HG03066 (cell line): ENCODE results near the gene HUNK.

Source experiments
- ATAC-seq: cut with Tn5 transposase; IDR thresholded peaks from one replicate; pipeline ENCODE4 v1.9.1; 2021; ENCODE audit warnings: low read depth; ENCODE audit not compliant: unreplicated experiment

Gene HUNK

GRCh38 chr21:31991356-31992331 is 118.8 kb downstream of the HUNK start:
- no peak for ATAC-seq

- ATAC-seq: no peak
Measured at GRCh38 chr21:31992391-31992790, 119.6 kb downstream of the HUNK start.

DNA sequence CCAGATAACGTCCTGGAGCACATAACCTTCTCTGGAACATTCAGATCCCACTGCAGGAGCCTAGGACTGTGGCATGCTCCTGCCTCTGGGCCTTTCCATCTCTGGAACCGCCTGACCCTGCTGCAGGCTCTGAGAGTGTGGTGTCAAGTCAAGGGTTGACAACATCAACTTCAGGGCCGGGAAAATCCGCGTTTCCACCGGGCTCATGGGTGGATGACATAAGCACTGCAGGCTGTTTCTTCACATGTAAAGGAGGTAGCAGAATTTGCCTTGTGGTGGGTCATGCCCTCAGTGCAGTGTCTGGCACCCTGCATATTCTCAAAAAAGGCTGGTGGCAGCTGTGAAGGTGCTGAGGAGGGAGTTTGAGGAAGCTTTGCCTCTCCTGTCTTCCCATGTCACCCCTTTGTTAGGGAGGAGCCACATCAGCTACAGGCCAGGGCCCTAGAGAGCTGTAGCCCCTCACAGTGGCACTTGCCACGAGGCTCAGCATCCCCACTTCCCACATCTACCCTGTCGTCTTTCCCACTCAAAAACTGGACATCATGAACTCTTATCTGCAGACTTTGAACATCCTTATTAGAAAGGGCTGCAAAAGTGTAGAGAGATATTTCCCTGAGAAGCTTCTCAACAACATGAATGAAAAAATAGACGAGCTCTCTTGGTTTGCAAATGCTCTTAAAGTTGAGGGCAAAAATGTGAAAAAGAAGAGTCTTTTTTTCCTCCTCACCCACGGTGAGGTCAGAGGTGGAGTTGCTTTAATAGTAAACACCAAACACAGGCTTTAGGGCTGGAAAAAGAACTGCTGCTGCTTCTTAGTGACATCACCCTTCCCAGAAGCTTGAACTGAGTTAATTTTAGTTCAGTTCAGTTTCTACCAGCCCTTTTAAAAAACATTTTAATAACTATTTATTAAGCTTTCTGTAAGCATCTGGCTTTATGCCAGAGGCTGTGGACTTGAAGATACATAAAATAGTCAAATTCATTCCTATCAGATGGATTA is 121.3 kb downstream of the HUNK start:
- no peak for ATAC-seq

GRCh38 chr21:31997191-31997590 is 124.4 kb downstream of the HUNK start:
- ATAC-seq: no peak

DNA sequence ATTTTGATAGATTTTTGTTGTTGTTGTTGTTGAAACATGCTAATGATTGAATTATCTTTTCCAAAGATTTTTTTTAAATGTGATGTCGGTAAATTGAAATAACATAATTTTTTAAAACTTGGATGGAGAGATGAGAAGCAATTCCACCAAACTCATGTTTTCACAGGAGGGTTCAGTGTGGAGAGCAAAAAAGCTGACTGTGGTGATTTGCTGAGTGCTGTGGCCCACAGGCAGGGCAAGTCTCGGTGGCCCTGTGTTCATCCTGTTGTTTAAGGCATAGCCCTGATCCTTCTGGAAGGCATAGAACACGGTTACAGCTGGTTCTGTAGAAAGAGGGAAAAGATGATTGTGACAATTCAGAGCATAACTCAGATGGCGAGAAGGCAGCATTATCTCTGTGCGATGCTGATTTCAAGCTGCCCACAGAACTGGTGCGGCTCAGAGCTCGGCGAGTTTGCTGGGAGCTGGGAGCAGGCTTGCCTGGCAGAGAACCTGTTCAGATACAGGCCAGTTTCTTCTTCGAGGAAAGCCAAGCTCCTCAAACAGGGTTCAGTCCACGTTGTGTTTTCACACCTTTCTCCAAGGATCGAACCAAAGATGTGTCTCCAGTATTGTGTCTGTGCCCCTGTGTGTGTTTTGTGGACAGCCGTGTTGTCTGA is 127.1 kb downstream of the HUNK start:
- ATAC-seq: no peak

GRCh38 chr21:32001390-32001789 is 128.6 kb downstream of the HUNK start:
- ATAC-seq: no peak

GRCh38 chr21:32003411-32003810 is 130.6 kb downstream of the HUNK start:
- ATAC-seq: no peak

GRCh38 chr21:32004291-32004690 is 131.5 kb downstream of the HUNK start:
- no peak for ATAC-seq

DNA sequence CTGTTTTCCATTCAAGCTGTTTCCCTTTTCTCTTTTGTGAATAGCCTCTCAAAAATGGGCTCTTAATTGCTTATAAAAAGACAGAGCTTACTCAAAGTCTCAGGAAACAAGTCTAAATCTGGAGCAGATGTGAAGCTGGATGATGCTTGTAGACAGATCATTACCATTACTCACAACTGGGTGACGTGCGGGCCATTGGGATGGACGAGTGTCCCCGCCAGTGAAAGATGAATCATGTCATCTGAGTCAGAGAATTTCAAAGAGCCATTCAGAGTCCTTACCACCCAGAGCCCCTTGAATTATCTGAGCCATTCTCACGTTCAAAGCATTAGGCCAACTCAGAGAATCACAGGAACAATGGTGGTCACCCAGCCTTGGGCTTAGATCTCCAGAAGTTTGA is 134.6 kb downstream of the HUNK start:
- no peak for ATAC-seq

- no peak for ATAC-seq
Measured at GRCh38 chr21:32008714-32009113, 135.9 kb downstream of the HUNK start.

- no peak for ATAC-seq
Measured at GRCh38 chr21:32009263-32009662, 136.4 kb downstream of the HUNK start.

DNA sequence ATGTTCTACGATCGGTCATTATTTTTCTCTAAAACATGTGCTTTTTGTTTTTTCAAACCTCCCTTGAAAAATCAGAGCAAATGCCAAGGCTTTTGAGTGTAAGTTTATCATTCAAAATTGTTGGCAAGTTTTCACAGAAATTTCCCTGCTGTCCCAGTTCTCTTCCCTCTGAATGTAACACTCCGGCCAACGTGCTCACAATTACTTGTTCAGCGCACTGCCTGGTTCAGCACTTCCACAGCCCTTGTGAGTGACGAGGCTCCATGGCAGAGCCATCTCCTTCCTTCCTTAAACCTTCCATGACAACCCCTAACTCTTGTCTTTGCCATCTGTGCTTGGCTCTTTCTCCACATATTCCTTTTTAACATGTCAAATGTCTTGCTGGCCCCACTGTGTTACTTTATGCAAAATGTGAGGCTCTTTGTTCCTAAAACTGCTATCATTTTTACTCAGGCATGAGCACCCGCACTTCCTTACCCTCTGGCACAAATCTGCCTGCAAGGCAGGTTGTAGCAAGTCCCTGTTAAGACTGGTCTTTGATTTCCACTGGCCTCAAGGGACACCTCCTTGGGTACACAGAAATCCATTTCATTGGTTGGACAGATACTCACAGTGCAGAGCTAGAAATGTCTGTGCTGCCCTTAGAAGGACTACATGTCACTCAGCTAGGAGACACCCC is 142.8 kb downstream of the HUNK start:
- ATAC-seq: no peak

DNA sequence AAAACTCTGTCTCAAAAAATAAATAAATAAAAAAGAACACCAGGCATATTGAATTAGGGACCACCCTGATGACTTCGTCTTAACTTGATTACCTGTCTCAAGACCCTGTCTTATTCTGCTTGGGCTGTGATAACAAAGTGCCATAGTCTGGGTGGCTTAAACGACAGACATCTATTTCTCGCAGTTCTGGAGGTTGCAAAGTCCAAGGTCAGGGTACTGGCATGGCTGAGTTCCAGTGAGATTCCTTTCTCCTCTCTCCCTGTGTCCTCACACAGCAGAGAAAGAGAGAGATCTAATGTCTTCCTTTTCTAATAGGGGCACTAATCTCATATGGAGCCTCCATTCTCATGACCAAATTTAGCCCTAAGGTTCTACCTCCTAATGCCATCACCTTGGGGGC is 145.6 kb downstream of the HUNK start:
- ATAC-seq: no peak

- no peak for ATAC-seq
Measured at GRCh38 chr21:32020564-32020963, 147.7 kb downstream of the HUNK start.

DNA sequence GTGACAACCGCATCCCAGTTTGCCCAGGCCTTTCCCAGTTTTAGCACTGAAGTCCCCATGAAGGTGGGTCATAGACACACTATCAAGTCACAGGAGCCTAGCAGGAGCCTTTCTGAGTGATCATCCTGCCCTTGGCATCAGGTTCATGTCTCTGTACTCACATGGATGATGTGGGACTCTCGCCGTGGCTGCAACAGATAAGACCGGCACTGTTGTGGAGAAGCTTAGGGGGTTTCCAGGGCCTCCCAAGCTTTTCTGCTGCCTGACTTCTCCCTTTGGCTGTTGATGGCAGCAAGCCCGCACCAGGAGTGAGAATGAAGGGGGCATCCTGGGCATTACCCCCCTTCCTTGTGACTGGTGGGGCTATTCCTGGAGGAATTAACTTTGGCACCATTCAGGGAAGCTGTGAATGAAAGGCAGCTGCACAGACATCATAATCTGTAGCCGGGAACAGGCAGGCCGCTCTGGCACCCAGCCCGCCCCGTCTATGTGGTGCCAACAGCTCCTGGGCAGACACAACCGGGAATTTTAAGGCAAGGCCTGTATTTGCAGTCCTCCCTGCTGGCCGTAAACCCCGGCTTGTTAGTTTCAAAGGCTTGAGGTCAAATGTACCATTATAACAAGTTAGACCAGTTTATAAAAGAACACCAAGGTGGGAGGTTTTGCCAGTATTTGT is 148.6 kb downstream of the HUNK start:
- ATAC-seq: no peak

DNA sequence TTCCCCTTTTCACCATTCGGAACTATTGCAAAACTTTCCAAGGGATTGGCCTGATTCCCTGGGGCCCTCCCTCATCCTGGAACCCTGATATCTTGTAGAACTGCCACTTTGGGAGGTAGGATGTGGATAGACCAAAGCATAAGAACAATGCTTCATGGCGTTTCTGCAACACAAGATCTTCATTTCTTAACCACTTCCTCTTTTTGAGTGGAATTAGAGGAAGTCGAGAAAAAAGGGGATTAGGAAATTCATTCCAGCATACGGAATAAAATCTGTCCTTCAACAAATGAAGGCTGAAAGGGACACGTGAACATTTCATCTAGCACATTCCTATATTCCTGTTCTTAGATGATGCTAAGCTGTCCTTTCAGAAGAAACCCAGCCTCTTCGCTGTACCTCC is 149.3 kb downstream of the HUNK start:
- no peak for ATAC-seq

DNA sequence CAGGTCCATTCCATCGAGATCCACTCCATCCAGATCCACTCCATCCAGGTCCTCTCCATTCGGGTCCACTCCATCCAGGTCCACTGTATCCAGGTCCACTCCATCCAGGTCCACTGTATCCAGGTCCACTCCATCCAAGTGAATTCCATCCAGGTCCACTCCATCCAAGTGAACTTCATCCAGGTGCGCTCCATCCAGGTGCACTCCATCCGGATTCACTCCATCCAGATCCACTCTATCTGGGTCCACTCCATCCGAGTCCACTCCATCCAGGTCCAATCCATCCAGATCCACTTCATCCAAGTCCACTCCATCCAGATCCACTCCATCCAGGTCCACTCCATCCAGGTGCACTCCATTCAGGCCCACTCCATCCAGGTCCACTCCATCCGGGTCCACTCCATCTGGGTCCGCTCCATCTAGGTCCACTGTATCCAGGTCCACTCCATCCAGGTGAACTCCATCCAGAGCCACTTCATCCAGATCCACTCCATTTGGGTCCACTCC is 157.4 kb downstream of the HUNK start:
- ATAC-seq: no peak

DNA sequence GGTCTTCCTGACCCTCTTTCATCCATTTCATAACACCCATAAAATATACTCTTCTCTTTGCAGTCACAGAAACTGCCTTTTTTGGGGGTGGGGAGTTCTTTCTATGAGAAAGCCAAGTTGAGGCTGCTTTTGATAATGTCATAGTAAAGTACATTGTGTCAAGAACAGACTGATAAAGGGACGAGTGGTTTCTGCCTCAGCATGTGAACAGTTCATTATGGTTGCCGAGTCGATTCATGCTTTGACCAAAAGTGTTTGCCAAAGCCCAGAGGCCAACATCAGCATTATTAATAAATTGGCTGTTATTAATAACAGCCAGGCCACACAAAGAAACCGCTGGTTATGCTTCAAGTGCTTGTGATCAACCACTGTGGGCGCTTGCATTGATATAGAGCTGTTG is 162.0 kb downstream of the HUNK start:
- no peak for ATAC-seq

DNA sequence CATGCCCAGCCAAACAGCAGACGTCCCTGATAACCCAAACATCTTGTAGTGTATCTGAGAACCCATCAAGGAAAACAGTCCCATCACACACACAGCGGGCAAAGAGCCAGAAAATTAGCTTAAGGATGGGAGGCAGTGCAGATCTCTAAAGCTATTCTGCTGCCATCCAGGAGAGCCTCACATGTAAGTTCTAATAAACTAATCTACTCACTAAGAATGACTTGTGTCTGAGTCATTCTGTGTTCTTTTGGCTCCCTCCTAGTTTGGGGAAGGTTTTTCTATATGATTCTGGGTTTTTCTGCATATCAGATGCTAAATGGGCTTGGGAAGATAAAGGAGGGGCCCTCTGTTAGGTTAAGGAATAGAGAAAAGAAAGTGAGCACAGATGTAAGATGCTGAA is 162.8 kb downstream of the HUNK start:
- no peak for ATAC-seq
